Activated CD8-positive, alpha-beta memory T cell treated with anti-CD3 and anti-CD28 coated beads, Interleukin-2, amount 50 U/mL, for 1 hour (primary cell): ENCODE data around the gene ICOSLG.
"Not testable (repeated sequence)": the region's sequence is repeated elsewhere in the genome, so short reads cannot be mapped to it uniquely, and the experiment has no call there.

Experiments used
- DNase-seq: peaks from one replicate; pipeline ENCODE4 v3.0.0-alpha.2; 2020; ENCODE audit errors: extremely low read depth

Gene ICOSLG

DNA sequence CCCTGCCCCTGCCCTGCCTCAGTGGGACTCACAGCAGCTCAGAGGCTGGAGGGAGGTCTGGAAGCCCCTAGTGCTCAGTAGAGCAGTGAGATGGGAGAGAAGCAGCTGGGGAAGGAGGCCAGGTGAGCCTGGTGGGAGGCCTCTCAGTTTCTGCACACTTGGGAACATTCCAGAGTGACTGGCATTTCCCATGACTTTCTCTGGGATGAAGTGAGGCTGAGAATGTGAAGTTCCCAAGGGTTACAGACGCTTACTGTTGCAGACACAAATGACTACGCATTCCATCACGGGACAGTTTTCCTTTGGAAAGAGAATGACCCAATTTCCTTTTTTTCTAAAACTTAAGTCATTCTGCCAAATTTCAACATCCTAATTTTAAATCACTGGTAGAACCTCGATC is 59.2 kb downstream of the ICOSLG start:
- DNase-seq, result not testable (repeated sequence)

DNA sequence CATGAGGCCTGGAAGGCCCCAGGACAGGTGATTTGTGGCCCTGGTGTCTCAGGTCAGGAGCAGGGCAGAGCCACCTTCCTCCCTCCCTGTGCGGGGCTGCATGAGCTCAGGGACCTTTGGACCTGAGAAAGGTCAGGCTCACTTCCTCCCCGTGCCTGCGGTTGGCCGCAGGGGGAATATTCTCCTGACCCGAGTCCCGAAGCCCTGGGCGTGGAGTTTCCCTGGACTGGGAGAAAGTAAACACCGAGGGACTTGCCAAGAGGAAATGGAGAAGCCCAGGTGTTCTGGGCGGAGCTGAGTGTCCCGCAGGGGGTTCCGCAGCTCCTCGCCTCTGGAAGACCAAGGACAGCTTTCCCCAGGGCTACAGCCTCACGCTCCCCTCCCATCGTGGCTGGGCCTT is 64.6 kb downstream of the ICOSLG start:
- DNase-seq, result not testable (repeated sequence)

DNA sequence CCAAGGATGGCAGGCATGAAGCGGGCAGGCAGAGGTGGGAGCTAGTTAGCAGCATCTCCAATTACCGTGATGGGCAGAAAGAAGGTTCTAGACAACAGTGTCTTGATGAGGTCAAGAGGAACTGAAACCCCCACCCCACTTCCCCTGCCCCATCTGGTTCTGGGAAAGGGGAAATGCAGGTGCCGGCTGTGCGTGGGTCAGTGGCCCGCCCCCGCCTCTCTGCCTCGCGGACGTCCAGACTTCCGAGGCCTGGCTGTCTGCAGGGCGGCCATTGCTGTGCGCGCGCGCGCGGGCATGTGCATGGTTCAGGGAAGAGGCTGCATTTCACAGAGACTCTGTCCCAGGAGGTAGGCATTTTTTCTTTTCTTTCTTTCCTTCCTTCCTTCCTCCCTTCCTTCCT is 65.6 kb downstream of the ICOSLG start:
- DNase-seq, result not testable (repeated sequence)
